Measurements from ENCODE around the gene FAM20C. TPM values are rescaled to one million over a fixed set of nuclear protein-coding genes. Genes with fewer than 3 reads are reported as not detected.

FAM20C gene
- total RNA-seq, 1 donor from 2014 or later: 1.3 TPM

DNA sequence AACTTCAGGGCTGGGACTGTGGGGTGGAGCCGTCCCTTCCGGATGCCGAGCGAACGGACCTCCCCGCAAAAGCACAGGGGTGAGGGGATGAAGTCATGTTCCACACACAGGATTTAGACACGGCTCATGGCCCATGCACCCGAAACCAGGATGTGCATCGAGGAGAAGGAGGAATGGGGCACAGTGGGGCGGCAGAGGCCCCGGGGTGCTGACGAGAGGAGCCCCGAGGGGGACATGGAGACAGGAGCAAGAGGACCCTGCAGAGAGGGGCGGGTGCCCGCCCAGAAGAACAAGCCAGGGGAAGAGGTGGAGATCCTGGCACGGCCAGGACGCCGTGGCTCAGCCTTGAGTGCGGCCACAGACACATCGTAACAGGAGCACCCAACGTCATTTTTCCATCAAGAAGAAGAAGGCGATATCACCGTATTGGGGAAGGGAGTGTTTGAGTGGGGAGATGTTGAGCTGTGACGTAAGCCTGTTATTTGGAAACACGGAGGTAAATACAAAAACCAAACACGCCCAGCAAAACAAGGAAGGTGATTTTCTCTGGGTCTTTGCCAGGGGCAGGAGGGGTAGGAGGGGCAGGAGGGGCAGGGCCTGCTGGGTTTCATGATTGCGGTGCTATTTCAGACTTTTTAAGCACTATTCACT is 72.3 kb downstream of the FAM20C start:
- DNase-seq (ENCODE audit: low read depth) (peak; percentile 64), FAIRE-seq (no peak)

DNA sequence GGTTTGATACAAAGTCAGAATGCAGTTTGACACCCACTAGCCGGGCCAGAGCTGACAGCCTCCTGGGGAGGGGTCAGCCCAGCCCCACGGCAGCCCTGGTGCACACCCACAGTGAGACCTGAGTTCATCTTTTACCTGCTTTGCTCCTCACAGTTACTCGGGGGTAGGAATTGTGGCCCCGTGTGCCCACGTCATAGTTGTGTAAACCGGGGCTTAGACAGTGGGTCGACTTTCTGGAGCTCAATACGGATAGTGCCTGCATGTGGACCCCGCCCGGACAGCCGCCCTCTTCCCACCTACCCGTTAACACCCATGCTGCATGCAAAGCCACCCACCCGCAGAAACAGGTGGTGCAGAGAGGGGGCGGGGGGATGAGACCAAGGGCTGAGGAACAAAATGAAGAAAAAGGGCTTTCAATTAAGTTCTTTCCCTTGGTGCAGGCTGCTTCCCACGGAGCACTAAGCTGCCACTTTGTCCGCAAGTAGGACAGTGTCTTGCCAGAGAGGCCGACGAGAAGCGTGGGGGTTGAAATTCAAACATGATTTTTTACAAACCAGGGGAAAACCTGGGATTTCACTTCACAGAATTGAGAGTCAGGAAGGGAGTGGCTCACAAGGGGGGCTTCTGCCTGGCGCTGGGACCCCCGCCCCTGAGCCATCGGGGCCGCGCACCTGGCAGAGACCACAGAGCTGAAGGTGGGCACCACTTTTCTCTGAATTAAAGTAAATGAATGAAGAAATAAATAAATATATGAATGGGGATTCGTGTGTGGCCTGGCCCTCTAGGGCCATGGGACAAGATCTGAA is 73.0 kb downstream of the FAM20C start:
- no peak for FAIRE-seq
- no peak for DNase-seq (ENCODE audit: low read depth)
- TF ChIP-seq, protein P1, sequence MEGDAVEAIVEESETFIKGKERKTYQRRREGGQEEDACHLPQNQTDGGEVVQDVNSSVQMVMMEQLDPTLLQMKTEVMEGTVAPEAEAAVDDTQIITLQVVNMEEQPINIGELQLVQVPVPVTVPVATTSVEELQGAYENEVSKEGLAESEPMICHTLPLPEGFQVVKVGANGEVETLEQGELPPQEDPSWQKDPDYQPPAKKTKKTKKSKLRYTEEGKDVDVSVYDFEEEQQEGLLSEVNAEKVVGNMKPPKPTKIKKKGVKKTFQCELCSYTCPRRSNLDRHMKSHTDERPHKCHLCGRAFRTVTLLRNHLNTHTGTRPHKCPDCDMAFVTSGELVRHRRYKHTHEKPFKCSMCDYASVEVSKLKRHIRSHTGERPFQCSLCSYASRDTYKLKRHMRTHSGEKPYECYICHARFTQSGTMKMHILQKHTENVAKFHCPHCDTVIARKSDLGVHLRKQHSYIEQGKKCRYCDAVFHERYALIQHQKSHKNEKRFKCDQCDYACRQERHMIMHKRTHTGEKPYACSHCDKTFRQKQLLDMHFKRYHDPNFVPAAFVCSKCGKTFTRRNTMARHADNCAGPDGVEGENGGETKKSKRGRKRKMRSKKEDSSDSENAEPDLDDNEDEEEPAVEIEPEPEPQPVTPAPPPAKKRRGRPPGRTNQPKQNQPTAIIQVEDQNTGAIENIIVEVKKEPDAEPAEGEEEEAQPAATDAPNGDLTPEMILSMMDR (IDR thresholded peaks at IDR 0.05; ENCODE audit: insufficient read depth, low read length, severe bottlenecking): no peak
- Histone ChIP-seq H3K27me3 (ENCODE audit: control insufficient read depth, insufficient read depth, low read length) (no peaks in the 10 kb centered on the region), H3K36me3 (ENCODE audit: control insufficient read depth, insufficient read depth, low read length) (no peaks in the 10 kb centered on the region), H3K4me3 (ENCODE audit: low read depth, low read length) (no peak overlapping the region)

More for the DNA sequence above, 72.3 kb downstream of the FAM20C start:
- no peak overlapping the region for H3K4me3 ChIP-seq (ENCODE audit: low read depth, low read length)
- TF ChIP-seq, protein P1 (IDR thresholded peaks at IDR 0.05; ENCODE audit: insufficient read depth, low read length, severe bottlenecking): no peak
- no peaks in the 10 kb centered on the region for H3K27me3 ChIP-seq (ENCODE audit: control insufficient read depth, insufficient read depth, low read length)
- H3K36me3 ChIP-seq (ENCODE audit: control insufficient read depth, insufficient read depth, low read length): no peaks in the 10 kb centered on the region

DNA sequence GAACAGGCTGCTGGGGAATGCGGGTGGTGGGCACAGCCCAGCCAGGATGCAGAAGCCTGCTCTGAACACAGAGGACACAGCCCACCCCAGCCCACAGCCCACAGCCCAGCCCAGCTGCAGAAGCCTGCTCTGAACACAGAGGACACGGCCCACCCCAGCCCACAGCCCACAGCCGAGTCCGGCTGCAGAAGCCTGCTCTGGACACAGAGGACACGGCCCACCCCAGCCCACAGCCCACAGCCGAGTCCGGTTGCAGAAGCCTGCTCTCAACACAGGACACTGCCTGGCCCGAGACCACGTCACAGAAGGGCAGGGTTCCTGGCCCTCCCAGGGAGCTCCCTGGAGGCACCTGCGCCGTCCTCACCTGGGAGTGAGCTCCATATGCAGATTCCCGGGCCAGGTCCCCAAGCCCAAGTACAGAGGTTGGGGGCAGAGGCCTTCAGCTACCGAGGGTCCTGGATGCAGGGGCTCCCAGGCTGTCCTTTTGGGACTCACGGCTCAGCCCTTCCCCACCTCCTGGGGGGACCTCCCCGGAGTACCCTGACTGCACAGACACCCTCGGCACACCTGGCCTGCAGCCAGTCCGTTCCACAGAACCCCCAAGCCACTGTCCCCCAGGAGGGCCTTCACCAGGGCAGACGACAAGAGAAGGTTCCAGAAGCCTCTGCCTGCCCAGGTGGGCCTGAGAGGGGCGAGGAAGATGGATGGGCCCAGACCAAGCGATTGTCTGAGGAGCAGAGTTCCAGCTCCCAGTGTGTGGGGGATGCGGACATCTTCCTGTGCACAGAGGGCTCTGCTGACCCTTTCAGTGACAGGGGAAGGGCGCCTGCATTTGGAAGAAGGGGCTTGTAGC is 73.9 kb downstream of the FAM20C start:
- H3K4me3 ChIP-seq (ENCODE audit: low read depth, low read length): no peak overlapping the region
- TF ChIP-seq, protein P1 (IDR thresholded peaks at IDR 0.05; ENCODE audit: insufficient read depth, low read length, severe bottlenecking): no peak
- H3K27me3 ChIP-seq (ENCODE audit: control insufficient read depth, insufficient read depth, low read length): no peaks in the 10 kb centered on the region
- H3K36me3 ChIP-seq (ENCODE audit: control insufficient read depth, insufficient read depth, low read length): no peaks in the 10 kb centered on the region
- DNase-seq (ENCODE audit: low read depth) (no peak), FAIRE-seq (no peak)

DNA sequence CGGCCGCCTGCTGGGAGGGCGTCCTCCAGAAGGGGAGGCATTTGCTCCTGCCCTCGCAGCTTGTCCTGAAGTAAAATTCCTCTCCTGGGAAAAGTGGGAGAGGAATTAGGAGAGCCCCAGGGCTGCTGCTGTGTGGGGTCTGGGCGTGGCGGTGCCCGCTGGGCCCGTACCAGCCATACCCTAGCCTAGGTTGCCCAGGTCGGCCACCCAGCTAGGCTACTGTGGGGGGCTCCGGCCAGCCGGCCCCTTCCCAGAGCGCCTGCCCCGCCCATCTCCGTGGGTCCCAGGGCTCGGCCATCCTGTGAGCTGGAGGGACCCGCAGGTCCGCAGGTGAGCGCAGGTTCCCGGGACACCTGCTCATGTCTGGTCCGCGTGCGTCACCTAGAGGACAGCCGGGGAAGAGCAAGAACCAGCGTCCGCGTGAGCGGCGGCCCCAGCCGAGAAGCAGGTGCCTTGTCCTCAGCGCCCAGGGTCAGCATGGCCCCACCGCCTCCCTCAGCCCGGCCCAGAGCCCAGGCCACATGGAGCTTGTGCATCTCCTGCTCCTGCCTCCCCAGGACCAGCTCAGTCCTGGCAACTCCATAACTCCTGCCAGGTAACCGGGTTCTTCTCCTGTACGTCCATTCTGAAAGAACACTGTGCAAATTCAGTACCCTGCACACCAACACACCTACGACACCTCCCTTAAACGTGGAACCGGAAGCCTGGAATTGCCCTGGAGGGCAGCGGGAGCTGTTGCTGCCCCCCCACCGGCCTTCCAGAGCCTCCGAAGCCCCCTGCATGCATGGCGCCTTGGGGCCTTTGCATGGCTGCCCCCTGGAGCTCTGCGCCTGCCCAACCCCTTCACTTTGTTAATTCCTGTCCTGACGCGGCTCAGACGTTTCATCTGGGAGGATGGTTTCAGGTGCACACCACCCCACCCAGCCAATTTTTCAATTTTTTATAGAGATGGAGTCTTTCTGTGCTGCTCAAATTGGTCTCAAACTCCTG is 74.8 kb downstream of the FAM20C start:
- TF ChIP-seq, protein P1 (IDR thresholded peaks at IDR 0.05; ENCODE audit: insufficient read depth, low read length, severe bottlenecking): peak; percentile 53
- Histone ChIP-seq H3K36me3 (ENCODE audit: control insufficient read depth, insufficient read depth, low read length) (no peaks in the 10 kb centered on the region), H3K27me3 (ENCODE audit: control insufficient read depth, insufficient read depth, low read length) (no peaks in the 10 kb centered on the region), H3K4me3 (ENCODE audit: low read depth, low read length) (no peak overlapping the region)
- DNase-seq (ENCODE audit: low read depth): peak; percentile 2
- FAIRE-seq: no peak

DNA sequence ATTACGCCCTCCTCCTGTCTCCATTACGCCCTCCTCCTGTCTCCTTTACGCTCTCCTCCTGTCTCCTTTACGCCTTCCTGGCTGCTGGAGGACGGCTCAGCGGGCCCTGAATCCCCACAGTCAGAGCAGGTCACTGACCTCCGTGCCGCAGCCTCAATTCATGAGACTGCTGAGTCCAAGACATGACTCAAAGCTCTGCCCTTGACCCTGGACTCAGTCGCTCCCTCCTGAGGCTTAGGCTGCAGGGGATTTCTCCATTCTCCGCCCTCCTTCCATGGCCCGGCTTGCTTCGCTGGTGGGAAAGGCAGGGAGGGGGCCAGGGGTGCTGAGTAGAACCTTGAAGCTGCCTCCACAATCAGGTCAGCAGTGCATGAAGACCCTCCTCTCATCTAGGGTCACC is 76.6 kb downstream of the FAM20C start:
- Histone ChIP-seq H3K27me3 (ENCODE audit: control insufficient read depth, insufficient read depth, low read length) (no peaks in the 10 kb centered on the region), H3K4me3 (ENCODE audit: low read depth, low read length) (no peak overlapping the region), H3K36me3 (ENCODE audit: control insufficient read depth, insufficient read depth, low read length) (no peaks in the 10 kb centered on the region)
- FAIRE-seq (no peak), DNase-seq (ENCODE audit: low read depth) (no peak)
- TF ChIP-seq, protein P1 (IDR thresholded peaks at IDR 0.05; ENCODE audit: insufficient read depth, low read length, severe bottlenecking): no peak
